Stimulated activated CD8-positive, alpha-beta memory T cell treated with anti-CD3 and anti-CD28 coated beads, Interleukin-12 subunit alpha, Interleukin-12 subunit beta, amount 100 ng/mL, for 1 hour (primary cell): ENCODE data around the gene MAGEB4.
"Not testable (repeated sequence)": the region's sequence is repeated elsewhere in the genome, so short reads cannot be mapped to it uniquely, and the experiment has no call there.

Experiments
- DNase-seq: peaks from one replicate; pipeline ENCODE4 v3.0.0-alpha.2; 2020; ENCODE audit warnings: low read depth

MAGEB4 gene

GRCh38 chrX:30241724-30242415 lies at the start of gene MAGEB4:
Gene MAGEB4 (plus strand): TSS chrX:30242000. CDS start chrX:30242136, 136 bp downstream.
- no peak for DNase-seq

GRCh38 chrX:30193910-30194309 lies 47.9 kb upstream of the MAGEB4 start:
- not testable (repeated sequence) for DNase-seq

- no peak for DNase-seq
These were observed 45.5 kb upstream of the MAGEB4 start for GRCh38 chrX:30196322-30196721.

- DNase-seq = no peak
These were observed 29.6 kb upstream of the MAGEB4 start for GRCh38 chrX:30212172-30212571.

- DNase-seq = no peak
These were observed 26.4 kb upstream of the MAGEB4 start, which contains the start of gene MAGEB2 for GRCh38 chrX:30215357-30215843. Gene MAGEB2 (plus strand): TSS chrX:30215563. CDS start chrX:30218581, 3,018 bp downstream.

- DNase-seq = no peak
These were observed 24.3 kb upstream of the MAGEB4 start for GRCh38 chrX:30217465-30217864.

- no peak for DNase-seq
These were observed 22.4 kb upstream of the MAGEB4 start for GRCh38 chrX:30219372-30219771.

- DNase-seq = no peak
These were observed 21.1 kb upstream of the MAGEB4 start for GRCh38 chrX:30220661-30221060.

- no peak for DNase-seq
These were observed 17.3 kb upstream of the MAGEB4 start for GRCh38 chrX:30224536-30224935.

GRCh38 chrX:30228526-30228925 lies 13.3 kb upstream of the MAGEB4 start:
- DNase-seq = no peak

GRCh38 chrX:30230395-30230794 lies 11.4 kb upstream of the MAGEB4 start, which contains the start of gene MAGEB3:
Gene MAGEB3 (plus strand): TSS chrX:30230657. CDS start chrX:30235925, 5,268 bp downstream.
- no peak for DNase-seq

GRCh38 chrX:30246769-30247489 lies 5.1 kb downstream of the MAGEB4 start, which contains the start of gene MAGEB1:
Gene MAGEB1 (plus strand): TSS chrX:30247146. CDS start chrX:30250494, 3,348 bp downstream.
- DNase-seq = no peak

- no peak for DNase-seq
These were observed 7.1 kb downstream of the MAGEB4 start for GRCh38 chrX:30248854-30249253.

- DNase-seq = no peak
These were observed 11.5 kb downstream of the MAGEB4 start for GRCh38 chrX:30253257-30253656.

GRCh38 chrX:30259927-30260326 lies 18.1 kb downstream of the MAGEB4 start:
- no peak for DNase-seq

GRCh38 chrX:30261012-30261411 lies 19.2 kb downstream of the MAGEB4 start:
- no peak for DNase-seq

- no peak for DNase-seq
These were observed 21.0 kb downstream of the MAGEB4 start for GRCh38 chrX:30262763-30263162.

- no peak for DNase-seq
These were observed 28.8 kb downstream of the MAGEB4 start for GRCh38 chrX:30270639-30271038.

- no peak for DNase-seq
These were observed 33.7 kb downstream of the MAGEB4 start for GRCh38 chrX:30275498-30275897.

- DNase-seq = no peak
These were observed 36.6 kb downstream of the MAGEB4 start for GRCh38 chrX:30278365-30278764.

GRCh38 chrX:30280428-30280827 lies 38.6 kb downstream of the MAGEB4 start:
- DNase-seq = no peak

- DNase-seq = no peak
These were observed 40.7 kb downstream of the MAGEB4 start for GRCh38 chrX:30282527-30282926.
